ENCODE results near the gene CCL8.

DNA sequence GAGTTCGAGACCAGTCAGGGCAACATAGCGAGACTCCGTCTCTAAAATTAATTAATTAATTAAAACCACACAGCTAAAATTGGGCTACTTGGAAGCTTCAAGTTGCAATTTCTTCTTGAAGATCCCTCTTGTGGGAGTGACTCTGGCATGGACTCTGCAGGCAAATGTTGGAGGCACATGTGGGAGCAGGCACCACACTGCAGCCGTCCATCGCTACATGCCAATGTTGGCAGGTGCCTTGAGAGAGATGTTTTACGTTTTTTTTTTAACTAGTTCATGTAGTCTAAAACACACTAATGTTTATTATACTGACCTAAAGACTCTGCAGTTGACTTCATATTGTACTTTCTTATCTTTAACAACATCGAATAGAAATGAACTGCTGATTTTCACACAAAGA is 7.9 kb upstream of the CCL8 start:
- no peak for TF ChIP-seq CTCF (IDR thresholded peaks at IDR 0.05; ENCODE audit: low read length)
- TF ChIP-seq EZH2 (optimal IDR thresholded peaks at IDR 0.05; ENCODE audit: low read depth, low read length): no peak

Measured in MM.1S (cell line).